Natural killer cell treated with Interleukin-12 subunit alpha and Interleukin-12 subunit beta and Interleukin-15 and Interleukin-18, amount 100 ng/mL, for 72 hours (primary cell): ENCODE data around the gene ZC3H11A. TPM values are rescaled to one million over a fixed set of nuclear protein-coding genes. Genes with fewer than 3 reads are reported as not detected.
"Not testable (repeated sequence)": the region's sequence is repeated elsewhere in the genome, so short reads cannot be mapped to it uniquely, and the experiment has no call there.

Experiments
- ATAC-seq, 2 donors: fragments of 150-1000 bp; cut with Tn5 transposase in 1 of 2; sonication (Bioruptor Pico), chemical (Tn5 transposase) in 1 of 2; 2 replicates each; pipeline ENCODE4 v1.10.0; 2021
- DNase-seq: peaks from one replicate; pipeline ENCODE4 v3.0.0; 2022; ENCODE audit warnings: low spot score
- H3K27ac Mint-ChIP-seq, 2 donors: 1 replicate in 1 of 2; 2 replicates in 1 of 2; pipeline ENCODE4 v1.8.0; 2022; ENCODE audit warnings: mixed read lengths in 2 of 2, mild to moderate bottlenecking in 1 of 2, moderate library complexity in 1 of 2
- H3K27me3 Mint-ChIP-seq, 2 donors: 1 replicate in 1 of 2; 2 replicates in 1 of 2; pipeline ENCODE4 v1.8.0; 2022; ENCODE audit warnings: mixed read lengths in 2 of 2
- H3K36me3 Mint-ChIP-seq: one replicate; pipeline ENCODE4 v1.8.0; 2022; ENCODE audit warnings: mixed read lengths
- H3K4me1 Mint-ChIP-seq, 2 donors: 1 replicate in 1 of 2; 2 replicates in 1 of 2; pipeline ENCODE4 v1.8.0; 2022; ENCODE audit warnings: low read depth in 2 of 2, mixed read lengths in 2 of 2, mild to moderate bottlenecking in 1 of 2
- H3K4me3 Mint-ChIP-seq: one replicate; pipeline ENCODE4 v1.8.0; 2022; ENCODE audit warnings: mixed read lengths
- H3K9me3 Mint-ChIP-seq: 2 replicates; pipeline ENCODE4 v1.8.0; 2022; ENCODE audit warnings: mixed read lengths
- total RNA-seq, 2 donors: library from RNA; stranded (reverse); gene quantifications; one replicate each; pipeline ENCODE4 v1.2.3, GENCODE V29; 2022

The ZC3H11A gene
- total RNA-seq, 2 donors from 2014 or later: 84.1 to 91.8 TPM

GRCh38 chr1:203796236-203796605 is 798 bp downstream of the ZC3H11A start:
- Mint-ChIP-seq H3K9me3 (no peaks in the 10 kb centered on the region), H3K4me3 (peak overlapping the region; percentile 93), H3K27me3 (no peaks in the 10 kb centered on the region), H3K4me1 (peaks cover 36 to 41% of the 10 kb centered on the region in 2 donors), H3K27ac (peak overlapping the region; percentile 84 to 96), H3K36me3 (peaks cover 19% of the 10 kb centered on the region)
- ATAC-seq: peak in 1 of 2 donors; percentile 41
- DNase-seq: no peak

GRCh38 chr1:203797216-203797615 is 1.8 kb downstream of the ZC3H11A start:
- ATAC-seq: no peak
- Mint-ChIP-seq H3K9me3 (no peaks in the 10 kb centered on the region), H3K4me1 (peaks cover 36 to 41% of the 10 kb centered on the region in 2 donors), H3K27ac (peak overlapping the region; percentile 84 to 96), H3K4me3 (peak overlapping the region; percentile 93), H3K36me3 (peaks cover 19% of the 10 kb centered on the region), H3K27me3 (no peaks in the 10 kb centered on the region)
- no peak for DNase-seq

GRCh38 chr1:203797948-203798655 is 2.7 kb downstream of the ZC3H11A start:
- Mint-ChIP-seq H3K4me3 (peak overlapping the region; percentile 93), H3K4me1 (peaks cover 41 to 43% of the 10 kb centered on the region in 2 donors), H3K27me3 (no peaks in the 10 kb centered on the region), H3K9me3 (no peaks in the 10 kb centered on the region), H3K36me3 (peaks cover 19% of the 10 kb centered on the region), H3K27ac (peak overlapping the region in 1 of 2 donors; percentile 84)
- no peak for DNase-seq
- ATAC-seq: no peak

GRCh38 chr1:203799157-203799556 is 3.7 kb downstream of the ZC3H11A start:
- no peaks in the 10 kb centered on the region for H3K27me3 Mint-ChIP-seq
- H3K27ac Mint-ChIP-seq: no peak overlapping the region
- ATAC-seq: no peak
- H3K9me3 Mint-ChIP-seq: no peaks in the 10 kb centered on the region
- DNase-seq: no peak
- peaks cover 25% of the 10 kb centered on the region for H3K36me3 Mint-ChIP-seq
- no peak overlapping the region for H3K4me3 Mint-ChIP-seq
- H3K4me1 Mint-ChIP-seq: peaks cover 48 to 50% of the 10 kb centered on the region in 2 donors

- Mint-ChIP-seq H3K27me3 (no peaks in the 10 kb centered on the region), H3K4me3 (no peak overlapping the region), H3K4me1 (peaks cover 50 to 52% of the 10 kb centered on the region in 2 donors), H3K27ac (no peak overlapping the region), H3K36me3 (peaks cover 30% of the 10 kb centered on the region), H3K9me3 (no peaks in the 10 kb centered on the region)
- ATAC-seq (no peak), DNase-seq (no peak)
These were observed 4.5 kb downstream of the ZC3H11A start for GRCh38 chr1:203799971-203800370.

- H3K4me1 Mint-ChIP-seq: peaks cover 27 to 29% of the 10 kb centered on the region in 2 donors
- no peaks in the 10 kb centered on the region for H3K9me3 Mint-ChIP-seq
- ATAC-seq: no peak
- H3K36me3 Mint-ChIP-seq: peaks cover 19% of the 10 kb centered on the region
- H3K4me3 Mint-ChIP-seq: no peak overlapping the region
- no peak for DNase-seq
- no peaks in the 10 kb centered on the region for H3K27me3 Mint-ChIP-seq
- H3K27ac Mint-ChIP-seq: no peak overlapping the region
These were observed 10.3 kb downstream of the ZC3H11A start for GRCh38 chr1:203805689-203806088.

- no peak for ATAC-seq
- no peak overlapping the region for H3K4me3 Mint-ChIP-seq
- H3K36me3 Mint-ChIP-seq: peaks cover 19% of the 10 kb centered on the region
- no peak for DNase-seq
- peaks cover 29 to 31% of the 10 kb centered on the region in 2 donors for H3K4me1 Mint-ChIP-seq
- no peaks in the 10 kb centered on the region for H3K9me3 Mint-ChIP-seq
- no peaks in the 10 kb centered on the region for H3K27me3 Mint-ChIP-seq
- H3K27ac Mint-ChIP-seq: no peak overlapping the region
These were observed 11.8 kb downstream of the ZC3H11A start for GRCh38 chr1:203807196-203807595.

GRCh38 chr1:203813581-203814341 is 18.3 kb downstream of the ZC3H11A start:
- ATAC-seq (no peak), DNase-seq (no peak)
- Mint-ChIP-seq H3K27me3 (no peaks in the 10 kb centered on the region), H3K9me3 (no peaks in the 10 kb centered on the region), H3K4me3 (no peak overlapping the region), H3K36me3 (peaks cover 24% of the 10 kb centered on the region), H3K27ac (peak overlapping the region in 1 of 2 donors; percentile 10), H3K4me1 (peaks cover 17 to 18% of the 10 kb centered on the region in 2 donors)

GRCh38 chr1:203818399-203818798 is 23.0 kb downstream of the ZC3H11A start:
- no peak overlapping the region for H3K27ac Mint-ChIP-seq
- no peaks in the 10 kb centered on the region for H3K27me3 Mint-ChIP-seq
- H3K4me1 Mint-ChIP-seq: peaks cover 20 to 38% of the 10 kb centered on the region in 2 donors
- DNase-seq: no peak
- no peak for ATAC-seq
- H3K4me3 Mint-ChIP-seq: no peak overlapping the region
- H3K9me3 Mint-ChIP-seq: no peaks in the 10 kb centered on the region
- peaks cover 43% of the 10 kb centered on the region for H3K36me3 Mint-ChIP-seq

- Mint-ChIP-seq H3K9me3 (no peaks in the 10 kb centered on the region), H3K27ac (no peak overlapping the region), H3K27me3 (no peaks in the 10 kb centered on the region), H3K4me1 (peaks cover 15 to 33% of the 10 kb centered on the region in 2 donors), H3K4me3 (no peak overlapping the region), H3K36me3 (peaks cover 39% of the 10 kb centered on the region)
- no peak for ATAC-seq
- DNase-seq: no peak
These were observed 27.9 kb downstream of the ZC3H11A start for GRCh38 chr1:203823306-203823705.

- Mint-ChIP-seq H3K9me3 (no peaks in the 10 kb centered on the region), H3K36me3 (peaks cover 42% of the 10 kb centered on the region), H3K4me3 (no peak overlapping the region), H3K27me3 (no peaks in the 10 kb centered on the region), H3K4me1 (peaks cover 13 to 28% of the 10 kb centered on the region in 2 donors), H3K27ac (no peak overlapping the region)
- no peak for DNase-seq
- ATAC-seq: no peak
These were observed 30.8 kb downstream of the ZC3H11A start for GRCh38 chr1:203826175-203826574.

GRCh38 chr1:203828002-203828401 is 32.6 kb downstream of the ZC3H11A start:
- no peaks in the 10 kb centered on the region for H3K27me3 Mint-ChIP-seq
- no peak for DNase-seq
- H3K4me3 Mint-ChIP-seq: no peak overlapping the region
- H3K27ac Mint-ChIP-seq: no peak overlapping the region
- peaks cover 5 to 17% of the 10 kb centered on the region in 2 donors for H3K4me1 Mint-ChIP-seq
- no peaks in the 10 kb centered on the region for H3K9me3 Mint-ChIP-seq
- peaks cover 30% of the 10 kb centered on the region for H3K36me3 Mint-ChIP-seq
- no peak for ATAC-seq

GRCh38 chr1:203828503-203828902 is 33.1 kb downstream of the ZC3H11A start:
- DNase-seq (no peak), ATAC-seq (no peak)
- Mint-ChIP-seq H3K9me3 (no peaks in the 10 kb centered on the region), H3K4me3 (no peak overlapping the region), H3K27ac (no peak overlapping the region), H3K27me3 (no peaks in the 10 kb centered on the region), H3K4me1 (peaks cover 5 to 12% of the 10 kb centered on the region in 2 donors), H3K36me3 (peaks cover 29% of the 10 kb centered on the region)

- not testable (repeated sequence) for H3K4me1 Mint-ChIP-seq, ATAC-seq, H3K27me3 Mint-ChIP-seq, H3K9me3 Mint-ChIP-seq, H3K4me3 Mint-ChIP-seq, H3K27ac Mint-ChIP-seq, DNase-seq
- peaks cover 31% of the 10 kb centered on the region for H3K36me3 Mint-ChIP-seq
These were observed 33.8 kb downstream of the ZC3H11A start for GRCh38 chr1:203829247-203829646.
